BJ (cell line): ENCODE data around the gene DNAH10. TPM values are rescaled to one million over a fixed set of nuclear protein-coding genes. Genes with fewer than 3 reads are reported as not detected.

Experiments used
- CTCF ChIA-PET: fragments of 350-600 bp; formaldehyde crosslinking; extraction: SDS; loops from one replicate; lab custom pipeline; 2021; ENCODE audit warnings: antibody characterized with exemption, inconsistent platforms; lab: Yijun Ruan, JAX
- POLR2A ChIA-PET: fragments of 300-600 bp; sonication (Branson Sonifier 250); formaldehyde crosslinking; extraction: SDS; loops from one replicate; lab custom pipeline; 2021; ENCODE audit warnings: antibody characterized with exemption; lab: Charles Lee
- DNase-seq: peaks from one replicate; pipeline ENCODE4 v3.0.0-alpha.2; 2011; ENCODE audit warnings: low read depth
- H3K27me3 ChIP-seq: 2 replicates; pipeline ENCODE4 v1.6.0; 2011; ENCODE audit warnings: low read length; ENCODE audit not compliant: control insufficient read depth, insufficient read depth
- H3K36me3 ChIP-seq: 2 replicates; pipeline ENCODE4 v1.5.1; 2011; ENCODE audit warnings: low read length; ENCODE audit not compliant: control insufficient read depth, insufficient read depth
- H3K4me3 ChIP-seq: 2 replicates; pipeline ENCODE4 v1.5.1; 2011; ENCODE audit warnings: low read depth, mild to moderate bottlenecking, control low read depth, low read length
- CTCF ChIP-seq: IDR thresholded peaks from 2 replicates; pipeline ENCODE4 v1.5.1; 2011; ENCODE audit warnings: low read depth, mild to moderate bottlenecking, control low read depth, inconsistent platforms, low read length, moderate library complexity; ENCODE audit not compliant: insufficient read depth
- polyA plus RNA-seq: library from polyadenylated mRNA; depleted of rRNA; stranded (reverse); fragments of >200 nt; gene quantifications from 2 replicates; pipeline ENCODE4 v1.2.3, GENCODE V29; 2011

DNAH10 gene
- polyA plus RNA-seq, 1 experiment = 0.61 TPM

GRCh38 chr12:123906711-123907420 is 144.8 kb downstream of the DNAH10 start:
- ChIA-PET POLR2A (no interaction called here), CTCF (interaction anchor here (0.8 to 1.1 kb wide), 2 partner anchors 15 to 47 kb away, joined by 3 read pairs; no protein-coding TSS in a partner anchor)
- DNase-seq = no peak
- H3K27me3 ChIP-seq = no peaks in the 10 kb centered on the region; the same call in 1 of the 2 replicates
- H3K4me3 ChIP-seq = no peak overlapping the region
- TF ChIP-seq CTCF = no peak
- H3K36me3 ChIP-seq = no peaks in the 10 kb centered on the region

GRCh38 chr12:123907726-123908476 is 145.8 kb downstream of the DNAH10 start:
- Histone ChIP-seq H3K27me3 (no peaks in the 10 kb centered on the region; the same call in 1 of the 2 replicates), H3K36me3 (no peaks in the 10 kb centered on the region), H3K4me3 (no peak overlapping the region)
- DNase-seq = no peak
- no peak for TF ChIP-seq CTCF
- POLR2A ChIA-PET = no interaction called here
- CTCF ChIA-PET = no interaction called here

- Histone ChIP-seq H3K36me3 (no peaks in the 10 kb centered on the region), H3K4me3 (no peak overlapping the region), H3K27me3 (no peaks in the 10 kb centered on the region)
- CTCF ChIA-PET = interaction anchor here (1.1 kb wide), 1 partner anchor 123 kb away, joined by 3 read pairs; no protein-coding TSS in a partner anchor
- no peak for TF ChIP-seq CTCF
- no peak for DNase-seq
- POLR2A ChIA-PET = no interaction called here
Observed at GRCh38 chr12:123908884-123909725, 147.0 kb downstream of the DNAH10 start.

GRCh38 chr12:123910057-123910456 is 148.0 kb downstream of the DNAH10 start:
- CTCF ChIA-PET = interaction anchor here (1.2 kb wide), 1 partner anchor 74 kb away, joined by 3 read pairs; no protein-coding TSS in a partner anchor
- POLR2A ChIA-PET = no interaction called here

More at GRCh38 chr12:123910057-123910456, 148.0 kb downstream of the DNAH10 start:
- DNase-seq = no peak
- TF ChIP-seq CTCF = no peak
- H3K36me3 ChIP-seq = no peaks in the 10 kb centered on the region
- no peaks in the 10 kb centered on the region for H3K27me3 ChIP-seq
- H3K4me3 ChIP-seq = no peak overlapping the region
